Posterior vena cava (tissue), 2 donors: ENCODE results near the gene TMEM219. TPM values are rescaled to one million over a fixed set of nuclear protein-coding genes. Genes with fewer than 3 reads are reported as not detected.

ENCODE experiments used
- total RNA-seq, 2 donors: library from RNA; stranded (reverse); fragmentation: NEBNext Ultra II Directional; extraction: Animal tissue kit (Norgen Biotek cat#: 25700); gene quantifications; one replicate each; pipeline ENCODE4 v1.2.1, GENCODE V29; 2021
- donor health status: DM: yes; HTN: yes; CAD: no.
- donor health status: DM: yes; HTN: yes; CAD: no.

The TMEM219 gene
- total RNA-seq, 2 donors from 2014 or later, result 58.4 to 80.9 TPM

Other genes with a start within 250 kb of the TMEM219 start
- gene C16orf54, start 216.1 kb upstream of the TMEM219 start, total RNA-seq, result 1 to 10 TPM; 1.1 to 2.5 TPM
- gene ZG16, start 183.8 kb upstream of the TMEM219 start, total RNA-seq, result not detected
- gene KIF22, start 171.3 kb upstream of the TMEM219 start, total RNA-seq, result 10 to 100 TPM in 1 of 2 donors, 1 to 10 TPM in 1; 5.9 to 10.4 TPM
- 100 to 1,000 TPM; 124 to 148 TPM for gene MAZ, start 155.6 kb upstream of the TMEM219 start, total RNA-seq
- gene PRRT2, start 149.9 kb upstream of the TMEM219 start, total RNA-seq, result 1 to 10 TPM; 5.0 to 5.4 TPM
- 10 to 100 TPM; 10.5 to 12.7 TPM for gene PAGR1, start 145.9 kb upstream of the TMEM219 start, total RNA-seq
- gene MVP, start 141.6 kb upstream of the TMEM219 start, total RNA-seq, result 100 to 1,000 TPM; 146 to 154 TPM
- gene CDIPT, start 98.9 kb upstream of the TMEM219 start, total RNA-seq, result 10 to 100 TPM; 54.6 to 75.6 TPM
- 1 to 10 TPM in 1 of 2 donors, under 1 TPM in 1; 0.86 to 1.2 TPM for gene SEZ6L2, start 62.5 kb upstream of the TMEM219 start, total RNA-seq
- gene ASPHD1, start 61.6 kb upstream of the TMEM219 start, total RNA-seq, result under 1 TPM; 0.33 to 0.51 TPM
- gene KCTD13, start 35.9 kb upstream of the TMEM219 start, total RNA-seq, result 10 to 100 TPM; 13.1 to 16.1 TPM
- gene TAOK2, start 11.8 kb downstream of the TMEM219 start, total RNA-seq, result 10 to 100 TPM; 35.0 to 35.7 TPM
- 10 to 100 TPM; 12.1 to 14.2 TPM for gene HIRIP3, start 33.5 kb downstream of the TMEM219 start, total RNA-seq
- 10 to 100 TPM; 42.2 to 46.0 TPM for gene INO80E, start 34.2 kb downstream of the TMEM219 start, total RNA-seq
- under 1 TPM; 0.28 to 0.33 TPM for gene DOC2A, start 48.9 kb downstream of the TMEM219 start, total RNA-seq
- not detected for gene C16orf92, start 61.1 kb downstream of the TMEM219 start, total RNA-seq
- not detected for gene TLCD3B, start 69.2 kb downstream of the TMEM219 start, total RNA-seq
- gene ALDOA, start 103.7 kb downstream of the TMEM219 start, total RNA-seq, result 100 to 1,000 TPM; 937 to 987 TPM
- gene PPP4C, start 113.9 kb downstream of the TMEM219 start, total RNA-seq, result 10 to 100 TPM; 40.0 to 46.9 TPM
- gene TBX6, start 129.8 kb downstream of the TMEM219 start, total RNA-seq, result under 1 TPM; 0.46 to 0.57 TPM
- 10 to 100 TPM; 26.1 to 31.4 TPM for gene YPEL3, start 134.1 kb downstream of the TMEM219 start, total RNA-seq
- gene GDPD3, start 151.5 kb downstream of the TMEM219 start, total RNA-seq, result 1 to 10 TPM; 3.7 to 4.0 TPM
- 10 to 100 TPM; 77.9 to 84.2 TPM for gene MAPK3, start 161.1 kb downstream of the TMEM219 start, total RNA-seq
- 10 to 100 TPM; 38.1 to 49.8 TPM for gene CORO1A, start 221.5 kb downstream of the TMEM219 start, total RNA-seq
- 10 to 100 TPM; 58.8 to 60.0 TPM for gene BOLA2B, start 231.6 kb downstream of the TMEM219 start, total RNA-seq
- 10 to 100 TPM; 19.8 to 21.5 TPM for gene SLX1A, start 231.8 kb downstream of the TMEM219 start, total RNA-seq
- gene SULT1A3, start 237.2 kb downstream of the TMEM219 start, total RNA-seq, result 10 to 100 TPM; 10.0 to 12.9 TPM